HepG2 (cell line): ENCODE results near the gene SHMT1. TPM values are rescaled to one million over a fixed set of nuclear protein-coding genes. Genes with fewer than 3 reads are reported as not detected.

ENCODE experiments used
- ATAC-seq: fragments of 200-7000 bp; cut with Tn5 transposase; 3 replicates; pipeline ENCODE4 v1.9.1; 2020; ENCODE audit warnings: mild to moderate bottlenecking, moderate library complexity
- BruUV-seq: library from RNA; stranded (reverse); fragments of 400-500 nt; replicated peaks from 2 replicates; lab custom pipeline; 2021; lab: Mats Ljungman, UMichigan
- CTCF ChIA-PET: fragments of 300-600 bp; formaldehyde crosslinking; extraction: SDS; loops from one replicate; lab custom pipeline; 2021; ENCODE audit warnings: low total read pairs, inconsistent platforms, low intra/inter-chr PET ratio; lab: Yijun Ruan, JAX
- POLR2A ChIA-PET: fragments of 350-600 bp; sonication (Branson Sonifier 250); formaldehyde crosslinking; loops from one replicate; lab custom pipeline; 2020; ENCODE audit warnings: antibody characterized with exemption, inconsistent platforms; lab: Yijun Ruan, JAX
- DNase-seq: peaks from one replicate; pipeline ENCODE4 v3.0.0-alpha.2; 2015; ENCODE audit warnings: low spot score
- FAIRE-seq: peaks from 3 replicates; lab custom pipeline; 2011; peaks lifted over from hg19 to GRCh38; lab: Jason Lieb, UNC
- H2AFZ ChIP-seq: one replicate; pipeline ENCODE4 v1.6.1; 2011; ENCODE audit warnings: low read length, inconsistent platforms
- H3K27ac ChIP-seq: fragments of 300-600 bp; 3 replicates; pipeline ENCODE4 v1.8.0; 2011; ENCODE audit warnings: mixed run types, mild to moderate bottlenecking, mixed read lengths, low read length, inconsistent platforms; ENCODE audit not compliant: insufficient read depth; ENCODE audit errors: extremely low read length
- H3K27me3 ChIP-seq, 2 experiments: fragments of 200-600 bp in 1 of 2; 2 replicates in 1 of 2; 3 replicates in 1 of 2; pipeline versions ENCODE4 v1.6.0 to v1.8.0; 2011; ENCODE audit warnings: low read length in 2 of 2, mild to moderate bottlenecking in 2 of 2, moderate library complexity in 2 of 2, inconsistent platforms in 1 of 2; ENCODE audit not compliant: insufficient read depth in 2 of 2, control insufficient read depth in 1 of 2
- H3K36me3 ChIP-seq, 2 experiments: fragments of 200-600 bp in 1 of 2; replicated peaks in 1 of 2; 2 replicates in 1 of 2; 3 replicates in 1 of 2; pipeline versions ENCODE4 v1.5.1 to v1.8.0; 2011; ENCODE audit warnings: low read length in 2 of 2, inconsistent platforms in 1 of 2; ENCODE audit not compliant: insufficient read depth in 2 of 2, control insufficient read depth in 1 of 2
- H3K4me1 ChIP-seq: 2 replicates; pipeline ENCODE4 v1.5.1; 2012; ENCODE audit warnings: low read length, inconsistent platforms; ENCODE audit not compliant: insufficient read depth
- H3K4me2 ChIP-seq: 2 replicates; pipeline ENCODE4 v1.6.0; 2011; ENCODE audit warnings: low read depth, low read length, inconsistent platforms
- H3K4me3 ChIP-seq, 3 experiments: fragments of 200-600 bp in 1 of 3; sonication (generic), shearing (Covaris generic) in 1 of 3; replicated peaks in 1 of 3; 2 replicates each; pipeline ENCODE4 v1.5.1; 2011 to 2016; ENCODE audit warnings: low read length in 3 of 3, inconsistent platforms in 2 of 3, low read depth in 2 of 3, mild to moderate bottlenecking in 2 of 3, control low read depth in 1 of 3, mixed read lengths in 1 of 3; ENCODE audit not compliant: insufficient read depth in 1 of 3
- H3K79me2 ChIP-seq: one replicate; pipeline ENCODE4 v1.6.1; 2011; ENCODE audit warnings: low read length, inconsistent platforms; ENCODE audit not compliant: insufficient read depth
- H3K9ac ChIP-seq: 2 replicates; pipeline ENCODE4 v1.6.0; 2011; ENCODE audit warnings: mild to moderate bottlenecking, low read depth, low read length, inconsistent platforms; ENCODE audit not compliant: insufficient read depth
- H3K9me3 ChIP-seq: 2 replicates; pipeline ENCODE4 v1.5.1; 2012; ENCODE audit warnings: mild to moderate bottlenecking, low read length
- H4K20me1 ChIP-seq: 2 replicates; pipeline ENCODE4 v1.6.0; 2011; ENCODE audit warnings: inconsistent platforms, mild to moderate bottlenecking, low read length, moderate library complexity; ENCODE audit not compliant: insufficient read depth
- ARID2 ChIP-seq: sonication (generic); formaldehyde crosslinking; IDR thresholded peaks from 2 replicates; pipeline ENCODE4 v1.8.1; 2022; ENCODE audit warnings: mild to moderate bottlenecking, missing genetic modification reagents, borderline replicate concordance
- CREB3 ChIP-seq: sonication (generic); formaldehyde crosslinking; IDR thresholded peaks from 2 replicates; pipeline ENCODE4 v1.5.0; 2020; ENCODE audit warnings: missing genetic modification reagents
- CTCF ChIP-seq: sonication (generic); formaldehyde crosslinking; IDR thresholded peaks from 2 replicates; pipeline ENCODE4 v1.5.0; 2020; ENCODE audit warnings: mild to moderate bottlenecking, missing genetic modification reagents, moderate library complexity
- DZIP1 ChIP-seq: sonication (generic); formaldehyde crosslinking; IDR thresholded peaks from 2 replicates; pipeline ENCODE4 v1.5.0; 2020; ENCODE audit warnings: mild to moderate bottlenecking, missing genetic modification reagents
- FOXA1 ChIP-seq, 2 experiments: fragments of 450-650 bp in 1 of 2; sonication (generic) in 1 of 2; formaldehyde crosslinking in 1 of 2; IDR thresholded peaks; 2 replicates each; pipeline versions ENCODE4 v1.4.0 to v1.6.1; 2016 to 2020; ENCODE audit warnings: missing genetic modification reagents in 1 of 2
- IKZF5 ChIP-seq: IDR thresholded peaks from 2 replicates; pipeline ENCODE4 v1.6.1; 2018; ENCODE audit warnings: missing genetic modification reagents, mild to moderate bottlenecking, missing compliant biosample characterization
- KDM6A ChIP-seq: IDR thresholded peaks from 2 replicates; pipeline ENCODE4 v1.6.1; 2016; ENCODE audit warnings: low read depth
- MLX ChIP-seq: IDR thresholded peaks from 2 replicates; pipeline ENCODE4 v1.6.1; 2016
- NR2F1 ChIP-seq, 2 experiments: fragments of 450-650 bp in 1 of 2; formaldehyde crosslinking in 1 of 2; IDR thresholded peaks; 2 replicates each; pipeline versions ENCODE4 v1.5.0 to v1.6.1; 2016 to 2020; ENCODE audit warnings: mild to moderate bottlenecking in 1 of 2, missing compliant biosample characterization in 1 of 2, missing genetic modification reagents in 1 of 2, moderate library complexity in 1 of 2
- PHF5A ChIP-seq: IDR thresholded peaks from one replicate; pipeline ENCODE4 v1.6.1; 2018; ENCODE audit warnings: low read depth, missing genetic modification reagents; ENCODE audit not compliant: unreplicated experiment
- ZNF18 ChIP-seq: sonication (generic); formaldehyde crosslinking; IDR thresholded peaks from 2 replicates; pipeline ENCODE4 v1.8.0; 2022; ENCODE audit warnings: mild to moderate bottlenecking, missing genetic modification reagents; ENCODE audit not compliant: insufficient replicate concordance
- ZNF660 ChIP-seq: sonication (generic); formaldehyde crosslinking; IDR thresholded peaks from 2 replicates; pipeline ENCODE4 v1.5.1; 2020; ENCODE audit warnings: mild to moderate bottlenecking, low read depth, missing genetic modification reagents, borderline replicate concordance
- ZNF792 ChIP-seq: IDR thresholded peaks from 2 replicates; pipeline ENCODE4 v1.6.1; 2016
- ZSCAN25 ChIP-seq: sonication (generic); formaldehyde crosslinking; IDR thresholded peaks from 2 replicates; pipeline ENCODE4 v1.8.0; 2022; ENCODE audit warnings: mild to moderate bottlenecking, missing genetic modification reagents
- WGBS: methylation state at CpG from one replicate; pipeline ENCODE4 v1.1.6; 2017; ENCODE audit warnings: low lambda C conversion rate; 5-methylcytosine and 5-hydroxymethylcytosine counted together
- in situ Hi-C: cut with HindIII; loops from 2 replicates; pipeline ENCODE4 v1.10.0; 2017; ENCODE audit warnings: low pct_unique_long_range_greater_than_20kb; ENCODE audit not compliant: extremely low pct_ligation_motif_present
- intact Hi-C: fragments of 100-400 bp; cut with micrococcal nuclease; formaldehyde crosslinking; loops from one replicate; pipeline ENCODE4 v1.10.0; 2022; ENCODE audit not compliant: unreplicated experiment
- polyA plus RNA-seq, 8 experiments: library from polyadenylated mRNA; depleted of rRNA in 3 of 8; stranded (reverse) in 7 of 8; unstranded in 1 of 8; fragments of >200 nt; fragmentation: Illumina TruSeq in 4 of 8; extraction: Trizol in 4 of 8; gene quantifications; 2 replicates each; pipeline versions ENCODE4 v1.2.1 to v1.2.3, GENCODE V29; 2011 to 2016; ENCODE audit warnings: low read depth in 4 of 8, missing spikeins in 1 of 8, mixed read lengths in 1 of 8; ENCODE audit not compliant: insufficient read depth in 1 of 8
- total RNA-seq, 5 experiments: library from RNA; depleted of rRNA; stranded (reverse); fragments of >200 nt; fragmentation: Illumina TruSeq; extraction: Trizol; gene quantifications; 2 replicates each; pipeline ENCODE4 v1.2.3, GENCODE V29; 2016; ENCODE audit warnings: low read depth in 1 of 5

SHMT1 gene
- total and polyA plus RNA-seq, 2 of the 13 experiments (the other 11 are each of a cell fraction or from before 2014, with no cell fraction given): 21.3 to 48.8 TPM

GRCh38 chr17:18318771-18319450 is 44.4 kb downstream of the SHMT1 start:
- CTCF ChIA-PET: interaction anchor here (1.2 kb wide), 1 partner anchor 71 kb away, joined by 3 read pairs; no protein-coding TSS in a partner anchor
- H2AFZ ChIP-seq: no peak overlapping the region
- peak overlapping the region in 1 of 3 experiments; percentile 28; a peak in 1 of 6 replicates for H3K4me3 ChIP-seq
- H3K27me3 ChIP-seq: no peaks in the 10 kb centered on the region; a peak in 1 of 5 replicates
- peaks cover 15 to 21% of the 10 kb centered on the region in 2 experiments; a peak in 4 of 5 replicates for H3K36me3 ChIP-seq
- no TSS peak for BruUV-seq
- intact Hi-C loops (loop anchor here (5.0 to 10.0 kb wide), 2 partner anchors 46 to 62 kb away; partner anchors contain the start of genes FLII and SHMT1), in situ Hi-C loops (no loop called here)
- DNase-seq (no peak), ATAC-seq (no peak), FAIRE-seq (no peak)
- no peaks in the 10 kb centered on the region for H3K9me3 ChIP-seq
- H3K4me2 ChIP-seq: peak overlapping the region; percentile 49
- POLR2A ChIA-PET: no interaction called here
- peaks cover 18% of the 10 kb centered on the region for H4K20me1 ChIP-seq
- H3K27ac ChIP-seq: no peak overlapping the region
- 90% methylated on average over 10 of the region's 18 CpGs for WGBS
- no peak overlapping the region; the same call in 1 of the 2 replicates for H3K9ac ChIP-seq
- peaks cover 62% of the 10 kb centered on the region for H3K79me2 ChIP-seq
- peaks cover 53% of the 10 kb centered on the region for H3K4me1 ChIP-seq
- no peak for TF ChIP-seq NR2F1 (CRISPR knock-in tag; IDR thresholded peaks at IDR 0.05)
- TF ChIP-seq KDM6A (CRISPR knock-in tag): no peak
- TF ChIP-seq ZNF660 (CRISPR knock-in tag): no peak
- no peak for TF ChIP-seq FOXA1 (IDR thresholded peaks at IDR 0.05)
- TF ChIP-seq FOXA1 (CRISPR knock-in tag; IDR thresholded peaks at IDR 0.05): no peak
- TF ChIP-seq PHF5A (CRISPR knock-in tag): no peak
- no peak for TF ChIP-seq ZSCAN25 (CRISPR knock-in tag)
- TF ChIP-seq CTCF (CRISPR knock-in tag): no peak
- TF ChIP-seq IKZF5: no peak
- no peak for TF ChIP-seq ZNF18
- TF ChIP-seq ARID2: no peak
- TF ChIP-seq DZIP1 (CRISPR knock-in tag): no peak
- TF ChIP-seq ZNF792 (CRISPR knock-in tag): no peak
- TF ChIP-seq MLX (CRISPR knock-in tag): no peak
- no peak for TF ChIP-seq CREB3 (CRISPR knock-in tag)
